GM23248 (cell line): ENCODE data around the gene DGKA.

Experiments
- EZH2 ChIP-seq: fragments of 200-600 bp; sonication (generic); IDR thresholded peaks from 2 replicates; pipeline ENCODE4 v1.6.1; 2018; ENCODE audit warnings: antibody characterized with exemption, mild to moderate bottlenecking; ENCODE audit not compliant: insufficient read depth, poor library complexity, severe bottlenecking
- EZH2phosphoT487 ChIP-seq: fragments of 200-600 bp; sonication (generic); IDR thresholded peaks from 2 replicates; pipeline ENCODE4 v1.6.1; 2018; ENCODE audit warnings: antibody characterized with exemption, moderate library complexity, mild to moderate bottlenecking, low read depth; ENCODE audit not compliant: insufficient read depth

DNA sequence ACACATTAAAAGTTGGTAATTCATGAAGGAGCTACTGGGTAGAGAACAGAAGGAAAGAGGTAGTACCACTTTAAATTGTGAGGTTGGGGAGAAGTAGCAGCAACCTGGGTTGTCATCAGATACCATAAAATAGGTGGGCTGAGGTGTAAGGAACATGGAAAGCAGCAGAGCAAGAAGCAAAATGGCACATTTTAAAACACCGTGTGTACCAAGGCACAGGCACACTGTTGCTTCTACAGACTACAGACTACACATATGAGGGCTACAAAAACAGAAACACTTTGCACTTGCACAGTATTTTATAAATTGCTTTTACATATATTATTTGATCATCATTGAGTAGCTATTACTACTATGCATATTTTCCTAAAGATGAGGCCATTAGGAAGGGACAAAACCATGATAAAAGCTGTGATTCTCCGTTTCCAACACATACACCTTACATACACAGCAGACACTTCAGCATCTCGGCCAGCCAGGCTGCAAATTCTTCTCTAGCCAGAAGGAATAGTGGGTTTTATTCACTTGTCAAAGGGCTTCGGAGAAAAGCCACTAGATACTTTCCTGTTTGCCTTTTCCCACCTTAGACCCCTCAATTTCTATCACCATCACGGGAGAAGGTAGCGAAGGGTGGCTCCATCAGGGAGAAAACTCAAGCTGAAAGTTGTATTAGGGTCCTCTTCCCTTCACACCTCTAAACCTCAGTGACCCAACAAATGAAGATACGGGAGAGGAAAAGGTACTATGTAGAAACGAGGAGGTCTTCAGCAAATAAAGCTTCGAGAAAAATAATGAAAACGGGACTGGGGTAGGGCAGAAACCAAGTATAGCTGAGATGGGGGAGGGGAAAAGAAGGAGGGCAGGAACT, 4.9 kb upstream of the DGKA start:
- TF ChIP-seq EZH2 (no peak), EZH2phosphoT487 (no peak)
